GM19239 (cell line): ENCODE measurements around the gene AP5B1.

Experiments used
- DNase-seq: peaks from one replicate; pipeline ENCODE4 v3.0.0; 2011; ENCODE audit warnings: low spot score; ENCODE audit not compliant: insufficient read length
- FAIRE-seq: peaks from 2 replicates; lab custom pipeline; 2011; peaks lifted over from hg19 to GRCh38; lab: Jason Lieb, UNC

AP5B1 gene

DNA sequence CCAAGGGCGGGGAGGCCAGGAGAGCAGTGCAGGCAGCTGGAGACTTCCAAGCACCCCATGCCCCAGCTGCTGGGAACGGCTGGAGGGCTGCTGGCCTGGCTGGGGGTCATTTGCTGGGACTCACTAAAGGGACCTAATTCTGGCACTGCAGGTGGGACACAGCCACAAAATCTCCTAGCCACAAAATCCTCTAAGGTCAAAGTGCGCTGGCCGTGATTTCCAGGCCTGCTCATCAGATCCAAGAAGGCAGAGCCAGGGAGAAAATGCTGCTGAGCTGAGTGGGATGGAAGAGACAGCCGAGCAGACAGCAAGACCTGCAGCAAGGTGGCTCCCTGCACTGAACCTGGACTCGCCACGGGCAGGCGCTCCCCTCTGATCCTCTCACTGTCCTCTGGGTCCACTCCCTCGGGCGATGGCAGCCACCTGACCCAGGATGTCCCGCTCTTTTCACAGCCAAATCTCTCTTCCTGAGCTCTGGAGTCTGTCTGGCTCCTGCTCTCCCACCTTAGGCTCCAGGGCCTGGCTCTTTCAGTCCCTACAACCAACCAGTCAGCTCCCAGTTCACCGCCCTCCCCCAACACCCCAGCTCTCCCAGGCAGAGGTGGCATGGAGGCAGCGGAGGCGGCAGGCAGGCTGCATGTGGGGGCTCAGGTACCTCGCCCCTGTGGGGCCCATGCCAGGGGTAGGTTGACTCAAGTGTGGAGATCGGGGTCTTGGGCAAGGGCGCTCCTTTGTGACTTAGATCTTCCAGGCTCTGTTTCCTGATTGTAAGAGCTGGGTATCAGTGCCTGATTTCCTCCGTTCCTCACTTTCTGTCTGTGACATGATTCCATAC is 20.6 kb upstream of the AP5B1 start:
- DNase-seq (no peak), FAIRE-seq (no peak)

GRCh38 chr11:65798882-65799281 is 18.1 kb upstream of the AP5B1 start:
- DNase-seq (no peak), FAIRE-seq (no peak)

DNA sequence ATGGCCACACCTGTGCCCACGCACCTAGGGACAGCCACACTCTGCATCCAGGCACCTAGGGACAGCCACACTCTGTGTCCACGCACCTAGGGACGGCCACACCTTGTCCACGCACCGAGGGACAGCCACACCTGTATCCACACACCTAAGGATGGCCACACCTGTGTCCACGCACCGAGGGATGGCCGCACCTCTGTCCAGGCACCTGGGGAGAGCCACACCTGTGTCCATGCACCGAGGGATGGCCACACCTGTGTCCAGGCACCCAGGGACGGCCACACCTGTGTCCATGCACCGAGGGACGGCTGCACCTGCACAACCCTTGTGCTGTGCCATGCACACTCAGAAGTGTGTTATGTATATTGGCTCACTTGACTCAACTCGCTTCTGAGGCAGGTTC is 16.9 kb upstream of the AP5B1 start:
- DNase-seq (no peak), FAIRE-seq (no peak)

DNA sequence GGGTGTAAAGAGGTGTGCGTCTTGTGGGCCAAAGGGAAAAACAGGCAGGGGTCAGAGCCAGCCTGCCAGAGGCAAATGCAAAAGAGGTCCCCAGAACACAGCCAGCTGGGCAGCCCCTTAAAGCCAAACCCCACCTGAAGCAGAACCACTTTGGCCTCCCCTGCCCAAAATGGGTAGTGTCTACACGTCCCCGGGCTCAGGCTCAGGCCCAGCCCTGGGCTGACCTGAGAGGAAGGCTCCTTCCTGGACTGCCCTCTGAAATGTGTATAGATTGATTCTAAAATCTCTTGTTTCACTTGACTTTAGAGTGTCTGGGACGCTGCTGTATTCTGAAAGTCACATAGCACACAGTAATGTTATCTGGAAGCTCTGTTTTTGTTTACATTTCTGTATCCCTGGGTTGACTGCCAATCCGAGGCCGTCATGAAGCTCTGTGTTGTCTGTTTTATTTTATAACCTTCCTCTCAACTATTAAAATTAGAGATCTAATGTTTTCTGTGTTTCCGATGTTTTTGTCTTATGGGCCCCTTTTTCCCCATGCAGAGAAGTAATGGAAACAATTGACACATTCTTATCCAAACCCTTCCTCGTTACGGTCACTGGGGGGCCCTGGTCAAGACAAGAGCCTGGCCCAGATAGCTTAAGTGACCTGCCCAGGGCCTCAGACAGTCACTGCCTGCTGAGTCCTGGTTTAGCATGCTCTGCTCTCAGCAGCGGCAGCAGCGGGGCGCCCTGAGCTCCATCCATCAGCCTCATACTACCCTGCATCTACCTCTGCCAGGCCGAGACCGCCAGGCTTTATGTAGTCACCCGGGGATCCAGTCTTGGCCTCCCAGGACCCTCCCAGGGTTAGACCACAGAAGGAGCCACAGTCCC is 16.2 kb upstream of the AP5B1 start:
- FAIRE-seq (no peak), DNase-seq (no peak)

- no peak for DNase-seq
- no peak for FAIRE-seq
Observed at GRCh38 chr11:65794570-65795510, 14.1 kb upstream of the AP5B1 start.

GRCh38 chr11:65793625-65794400 is 13.0 kb upstream of the AP5B1 start:
- no peak for FAIRE-seq
- no peak for DNase-seq

- DNase-seq (no peak), FAIRE-seq (no peak)
Observed at GRCh38 chr11:65793144-65793581, 12.4 kb upstream of the AP5B1 start.

DNA sequence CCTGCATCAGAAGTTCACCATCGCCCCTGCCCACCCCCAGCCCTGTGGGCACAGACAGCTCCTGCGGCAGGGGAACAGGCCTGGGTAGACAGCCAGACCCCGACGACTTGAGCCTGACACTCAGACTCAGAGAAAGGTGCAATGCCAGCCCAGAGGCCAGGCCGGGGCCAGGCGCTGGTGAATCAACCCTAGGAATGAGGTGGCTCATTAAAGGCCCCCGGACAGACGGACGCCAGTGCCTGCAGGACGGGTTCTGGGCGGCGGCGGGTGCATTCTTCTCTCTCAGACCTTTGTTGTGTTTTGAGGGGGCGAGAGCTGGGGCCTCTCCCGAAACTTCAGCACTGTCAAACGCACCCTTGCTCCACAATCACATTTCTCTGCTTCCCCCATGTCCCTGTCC is 11.7 kb upstream of the AP5B1 start:
- DNase-seq: no peak
- FAIRE-seq: no peak

DNA sequence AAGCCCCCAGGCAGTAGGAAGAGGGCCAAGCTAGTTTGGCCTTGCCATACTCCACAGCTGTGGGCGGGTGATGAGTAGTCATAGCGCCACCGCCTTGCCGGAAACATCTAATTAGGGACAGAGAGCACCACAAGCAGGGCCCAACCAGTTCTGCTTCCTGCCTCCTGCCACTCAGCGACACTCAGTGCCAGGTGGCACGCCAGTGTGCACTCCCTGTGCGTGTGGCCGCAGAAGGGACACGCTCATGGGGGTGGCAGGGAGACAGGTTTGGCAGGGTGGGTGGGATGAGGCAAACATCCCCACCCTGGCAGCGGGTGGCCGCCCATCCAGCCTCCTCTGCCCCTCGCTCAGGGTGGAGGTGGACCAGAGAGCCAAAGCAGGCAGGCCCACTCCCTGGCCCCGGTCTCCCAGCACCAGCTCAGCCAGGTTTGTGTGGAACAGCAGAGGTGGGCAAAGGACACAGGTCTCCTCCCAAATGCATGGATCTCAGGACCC is 11.0 kb upstream of the AP5B1 start:
- FAIRE-seq (peak; percentile 93), DNase-seq (peak; percentile 96)

- FAIRE-seq: no peak
- no peak for DNase-seq
Observed at GRCh38 chr11:65790902-65791650, 10.3 kb upstream of the AP5B1 start.

GRCh38 chr11:65790104-65790901 is 9.5 kb upstream of the AP5B1 start:
- no peak for FAIRE-seq

GRCh38 chr11:65789230-65790103 is 8.7 kb upstream of the AP5B1 start:
- no peak for FAIRE-seq
- no peak for DNase-seq

More at GRCh38 chr11:65790104-65790901, 9.5 kb upstream of the AP5B1 start:
- no peak for DNase-seq

DNA sequence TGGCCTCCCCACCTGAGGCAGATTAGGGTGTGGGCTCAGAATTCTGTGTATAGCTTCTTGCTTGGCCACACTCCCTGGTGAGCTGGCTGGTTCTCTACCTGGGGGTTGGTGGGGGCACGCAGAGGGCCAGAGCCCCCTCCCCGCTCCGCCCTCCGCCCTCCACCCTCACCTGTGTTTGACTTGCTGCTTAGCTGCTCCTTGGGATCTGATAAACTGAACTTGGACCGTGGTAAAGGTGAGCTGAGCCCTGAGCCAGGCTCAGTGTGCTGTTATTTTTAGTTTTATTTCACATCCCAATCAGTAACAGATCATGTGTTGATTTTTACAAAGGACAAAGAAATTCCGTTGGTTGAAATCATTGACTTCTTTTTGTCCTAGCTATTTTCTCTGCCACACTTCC is 8.0 kb upstream of the AP5B1 start:
- no peak for FAIRE-seq

GRCh38 chr11:65787649-65788622 is 7.2 kb upstream of the AP5B1 start:
- DNase-seq (no peak), FAIRE-seq (no peak)

More for the DNA sequence above, 8.0 kb upstream of the AP5B1 start:
- no peak for DNase-seq

GRCh38 chr11:65786786-65787636 is 6.2 kb upstream of the AP5B1 start, which contains the start of gene OVOL1:
Gene OVOL1, plus strand, starts transcription at chr11:65787063. Its CDS starts 311 bp downstream, at chr11:65787374.
- no peak for FAIRE-seq

More at GRCh38 chr11:65786786-65787636, 6.2 kb upstream of the AP5B1 start, which contains the start of gene OVOL1:
- no peak for DNase-seq
